ENCODE measurements around the gene MIB1.

- TF ChIP-seq ZNF121 (tag by site-specific recombination; IDR thresholded peaks at IDR 0.05) = no peak
- no peak for TF ChIP-seq ZBTB21 (tag by site-specific recombination; IDR thresholded peaks at IDR 0.05)
- TF ChIP-seq CTCF (tag by site-specific recombination; IDR thresholded peaks at IDR 0.05) = no peak
- no peak for TF ChIP-seq ZNF768 (tag by site-specific recombination; IDR thresholded peaks at IDR 0.05)
- TF ChIP-seq ZBTB1 (tag by site-specific recombination; IDR thresholded peaks at IDR 0.05) = no peak
- TF ChIP-seq YY1 (tag by site-specific recombination; IDR thresholded peaks at IDR 0.05) = no peak
- TF ChIP-seq GLI2 (tag by site-specific recombination; IDR thresholded peaks at IDR 0.05; ENCODE audit: borderline replicate concordance, low read depth) = no peak
- no peak for TF ChIP-seq MYNN (tag by site-specific recombination; IDR thresholded peaks at IDR 0.05; ENCODE audit: borderline replicate concordance)
- no peak for TF ChIP-seq ZBTB6 (tag by site-specific recombination; IDR thresholded peaks at IDR 0.05)
- TF ChIP-seq PRDM6 (tag by site-specific recombination; IDR thresholded peaks at IDR 0.05) = no peak
- no peak for TF ChIP-seq ZNF138 (tag by site-specific recombination; IDR thresholded peaks at IDR 0.05; ENCODE audit: borderline replicate concordance)
- TF ChIP-seq ZFP37 (tag by site-specific recombination; IDR thresholded peaks at IDR 0.05) = no peak
- no peak for TF ChIP-seq RBAK (tag by site-specific recombination; IDR thresholded peaks at IDR 0.05)
These were observed 21.0 kb downstream of the MIB1 start for GRCh38 chr18:21761471-21762115.

All from HEK293 (cell line).